ENCODE measurements around the gene CDH4. TPM values are rescaled to one million over a fixed set of nuclear protein-coding genes. Genes with fewer than 3 reads are reported as not detected.
"Not testable (repeated sequence)": the region's sequence is repeated elsewhere in the genome, so short reads cannot be mapped to it uniquely, and the experiment has no call there.

The CDH4 gene
- total and polyA plus RNA-seq, 3 experiments from 2014 or later = 0.22 TPM; not detected in 2

DNA sequence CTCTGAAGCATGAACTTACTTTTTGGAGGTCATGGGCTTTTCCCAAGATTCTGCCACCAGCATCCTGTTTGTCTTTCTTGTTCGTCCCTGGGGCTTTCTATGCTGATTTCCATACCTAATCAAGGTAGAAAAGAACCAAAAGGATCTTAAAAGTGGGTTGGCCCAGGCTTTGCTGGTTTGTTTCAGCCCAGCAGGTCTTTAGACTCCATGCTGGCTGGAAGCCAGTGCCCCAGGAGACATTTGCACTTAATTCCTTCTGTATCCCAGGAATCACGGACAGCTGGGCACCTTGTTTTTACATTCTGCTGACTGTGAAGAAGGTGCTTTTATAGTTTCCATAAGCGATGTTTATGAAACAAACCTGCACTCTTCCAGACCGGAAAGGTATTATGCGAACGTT lies 195.9 kb downstream of the CDH4 start:
- ChIA-PET CTCF (no interaction called here), POLR2A (no interaction called here)
- no peak overlapping the region for H3K27ac ChIP-seq (ENCODE audit: low read depth, low read length)
- peaks cover 0 to 5% (median 3%) of the 10 kb centered on the region in 5 donors for H3K9me3 Mint-ChIP-seq
- no peak overlapping the region for H3K4me3 Mint-ChIP-seq
- H3K27me3 Mint-ChIP-seq = peaks cover 0 to 10% of the 10 kb centered on the region in 2 donors
- no peak overlapping the region for H3K27ac Mint-ChIP-seq
- no peaks in the 10 kb centered on the region for H3K27me3 ChIP-seq (ENCODE audit: insufficient read depth, low read length, poor library complexity, severe bottlenecking)
- no peaks in the 10 kb centered on the region for H3K4me1 Mint-ChIP-seq
- no peaks in the 10 kb centered on the region for H3K36me3 Mint-ChIP-seq
- H3K9me3 ChIP-seq (ENCODE audit: low read length) = no peaks in the 10 kb centered on the region
- no peak overlapping the region for H3K4me3 ChIP-seq (ENCODE audit: low read length)
- H3K36me3 ChIP-seq (ENCODE audit: insufficient read depth, low read length) = no peaks in the 10 kb centered on the region
- DNase-seq = no peak
- H3K4me1 ChIP-seq (ENCODE audit: insufficient read depth, low read length) = no peaks in the 10 kb centered on the region

DNA sequence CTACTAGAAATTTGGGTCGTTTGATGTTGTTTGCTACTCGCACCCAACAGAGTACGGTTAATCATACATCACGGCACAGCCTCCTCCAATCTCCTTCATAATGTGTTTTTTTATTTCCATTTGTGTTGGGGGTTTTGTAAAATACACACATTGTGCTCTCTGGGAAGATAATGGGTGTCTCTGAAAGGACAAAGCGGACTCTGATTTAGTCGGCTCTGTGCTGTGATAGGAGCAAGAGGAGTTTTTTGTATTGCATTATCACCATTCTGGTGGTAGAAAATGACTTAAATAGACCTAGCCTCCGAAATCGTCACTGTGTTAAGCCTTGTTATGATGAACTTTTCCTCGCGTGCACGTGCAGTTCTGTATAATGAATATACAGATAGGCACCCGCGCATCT lies 196.3 kb downstream of the CDH4 start:
- peaks cover 0 to 7% (median 3%) of the 10 kb centered on the region in 5 donors for H3K9me3 Mint-ChIP-seq
- no peaks in the 10 kb centered on the region for H3K4me1 ChIP-seq (ENCODE audit: insufficient read depth, low read length)
- H3K9me3 ChIP-seq (ENCODE audit: low read length) = no peaks in the 10 kb centered on the region
- H3K4me1 Mint-ChIP-seq = no peaks in the 10 kb centered on the region
- H3K27ac Mint-ChIP-seq = no peak overlapping the region
- peaks cover 0 to 11% of the 10 kb centered on the region in 2 donors for H3K27me3 Mint-ChIP-seq
- no peak overlapping the region for H3K4me3 Mint-ChIP-seq
- no peak overlapping the region for H3K27ac ChIP-seq (ENCODE audit: low read depth, low read length)
- H3K36me3 Mint-ChIP-seq = no peaks in the 10 kb centered on the region
- DNase-seq = no peak
- POLR2A ChIA-PET = no interaction called here
- H3K4me3 ChIP-seq (ENCODE audit: low read length) = no peak overlapping the region
- no peaks in the 10 kb centered on the region for H3K36me3 ChIP-seq (ENCODE audit: insufficient read depth, low read length)
- H3K27me3 ChIP-seq (ENCODE audit: insufficient read depth, low read length, poor library complexity, severe bottlenecking) = no peaks in the 10 kb centered on the region
- CTCF ChIA-PET = no interaction called here

DNA sequence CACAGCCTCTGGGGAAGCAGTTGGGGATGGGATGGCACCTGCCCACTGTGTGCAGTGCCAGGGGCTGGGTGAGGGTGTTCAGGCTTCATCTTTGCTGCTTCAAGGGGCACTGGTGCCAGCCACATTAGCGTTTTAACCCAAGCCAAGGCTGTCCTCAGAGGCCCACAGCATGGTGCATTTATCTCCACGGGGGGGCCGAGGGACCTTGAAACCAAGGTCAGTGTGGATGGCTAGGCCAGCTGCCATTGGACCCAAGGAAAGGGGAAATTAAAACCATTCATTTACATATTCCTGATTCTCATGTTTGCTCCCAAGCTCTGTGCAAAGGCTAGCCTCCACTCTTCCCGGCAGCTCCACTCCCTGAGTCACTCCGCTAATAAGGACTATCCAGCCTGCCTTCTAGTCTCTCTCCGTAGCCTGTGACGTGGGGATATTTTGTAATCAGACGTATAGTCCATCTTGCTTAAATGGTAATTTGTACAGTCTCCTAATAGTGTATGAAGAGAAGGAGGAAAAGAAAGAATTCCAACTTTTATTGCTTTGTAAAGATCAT lies 197.1 kb downstream of the CDH4 start:
- H3K27me3 ChIP-seq (ENCODE audit: insufficient read depth, low read length, poor library complexity, severe bottlenecking) = no peaks in the 10 kb centered on the region
- H3K9me3 ChIP-seq (ENCODE audit: low read length) = no peaks in the 10 kb centered on the region
- Mint-ChIP-seq H3K36me3 (no peaks in the 10 kb centered on the region), H3K9me3 (peaks cover 0 to 7% (median 3%) of the 10 kb centered on the region in 5 donors), H3K4me3 (no peak overlapping the region), H3K27ac (no peak overlapping the region), H3K4me1 (no peaks in the 10 kb centered on the region), H3K27me3 (peaks cover 0 to 11% of the 10 kb centered on the region in 2 donors)
- POLR2A ChIA-PET = no interaction called here
- H3K4me3 ChIP-seq (ENCODE audit: low read length) = no peak overlapping the region
- CTCF ChIA-PET = no interaction called here
- H3K36me3 ChIP-seq (ENCODE audit: insufficient read depth, low read length) = no peaks in the 10 kb centered on the region
- no peak for DNase-seq
- H3K27ac ChIP-seq (ENCODE audit: low read depth, low read length) = no peak overlapping the region
- H3K4me1 ChIP-seq (ENCODE audit: insufficient read depth, low read length) = no peaks in the 10 kb centered on the region

DNA sequence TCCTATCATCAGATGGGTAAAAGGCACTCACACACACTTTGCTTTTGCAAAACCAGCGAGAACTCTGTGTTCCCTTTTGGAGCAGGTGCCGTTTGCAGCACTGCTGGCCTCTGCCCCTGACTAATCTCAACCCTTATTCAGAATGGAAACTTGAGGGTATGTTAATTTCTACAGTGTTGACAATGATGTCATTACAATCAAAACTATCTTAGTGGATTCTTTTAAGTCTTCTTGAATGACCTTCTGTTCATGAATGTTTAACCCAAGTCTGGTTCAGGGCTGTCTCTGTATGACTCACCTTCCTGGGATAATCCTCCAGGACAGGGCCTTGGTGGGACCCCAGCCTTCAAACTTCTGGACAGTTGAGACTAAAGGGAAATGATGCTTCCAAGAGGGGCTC lies 197.9 kb downstream of the CDH4 start:
- H3K4me3 ChIP-seq (ENCODE audit: low read length) = no peak overlapping the region
- H3K27ac ChIP-seq (ENCODE audit: low read depth, low read length) = no peak overlapping the region
- no peak for DNase-seq
- no peaks in the 10 kb centered on the region for H3K4me1 ChIP-seq (ENCODE audit: insufficient read depth, low read length)
- Mint-ChIP-seq H3K27me3 (peaks cover 0 to 11% of the 10 kb centered on the region in 2 donors), H3K27ac (no peak overlapping the region), H3K9me3 (peaks cover 0 to 7% (median 3%) of the 10 kb centered on the region in 5 donors), H3K4me3 (no peak overlapping the region), H3K4me1 (no peaks in the 10 kb centered on the region), H3K36me3 (no peaks in the 10 kb centered on the region)
- H3K9me3 ChIP-seq (ENCODE audit: low read length) = no peaks in the 10 kb centered on the region
- POLR2A ChIA-PET = no interaction called here
- no peaks in the 10 kb centered on the region for H3K27me3 ChIP-seq (ENCODE audit: insufficient read depth, low read length, poor library complexity, severe bottlenecking)
- no peaks in the 10 kb centered on the region for H3K36me3 ChIP-seq (ENCODE audit: insufficient read depth, low read length)
- CTCF ChIA-PET = no interaction called here

DNA sequence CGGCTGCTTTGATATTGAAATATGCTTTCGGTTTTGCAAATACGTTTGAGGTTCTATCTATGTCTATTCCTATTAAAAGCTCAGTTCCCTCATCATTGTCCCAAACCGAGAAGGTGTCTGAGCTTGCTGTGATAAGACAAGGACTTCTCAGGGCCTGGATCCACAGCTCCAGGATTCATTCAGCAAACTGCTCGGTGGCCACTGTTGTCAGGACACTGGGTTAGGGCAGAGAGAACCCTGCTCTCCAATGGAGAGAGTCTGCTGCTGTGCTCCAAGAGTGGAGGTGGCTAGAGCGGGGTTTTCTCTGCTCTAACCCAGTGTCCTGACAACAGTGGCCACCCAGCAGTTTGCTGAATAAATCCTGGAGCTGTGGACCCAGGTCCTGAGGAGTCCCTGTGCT lies 198.5 kb downstream of the CDH4 start:
- Histone ChIP-seq H3K27me3 (ENCODE audit: insufficient read depth, low read length, poor library complexity, severe bottlenecking) (no peaks in the 10 kb centered on the region), H3K27ac (ENCODE audit: low read depth, low read length) (no peak overlapping the region), H3K36me3 (ENCODE audit: insufficient read depth, low read length) (no peaks in the 10 kb centered on the region), H3K4me1 (ENCODE audit: insufficient read depth, low read length) (no peaks in the 10 kb centered on the region), H3K4me3 (ENCODE audit: low read length) (no peak overlapping the region), H3K9me3 (ENCODE audit: low read length) (no peaks in the 10 kb centered on the region)
- H3K9me3 Mint-ChIP-seq = peaks cover 0 to 7% (median 3%) of the 10 kb centered on the region in 5 donors
- H3K27ac Mint-ChIP-seq = no peak overlapping the region
- H3K4me1 Mint-ChIP-seq = no peaks in the 10 kb centered on the region
- DNase-seq = no peak
- ChIA-PET POLR2A (no interaction called here), CTCF (no interaction called here)
- no peak overlapping the region for H3K4me3 Mint-ChIP-seq
- H3K27me3 Mint-ChIP-seq = peaks cover 0 to 11% of the 10 kb centered on the region in 2 donors
- no peaks in the 10 kb centered on the region for H3K36me3 Mint-ChIP-seq

DNA sequence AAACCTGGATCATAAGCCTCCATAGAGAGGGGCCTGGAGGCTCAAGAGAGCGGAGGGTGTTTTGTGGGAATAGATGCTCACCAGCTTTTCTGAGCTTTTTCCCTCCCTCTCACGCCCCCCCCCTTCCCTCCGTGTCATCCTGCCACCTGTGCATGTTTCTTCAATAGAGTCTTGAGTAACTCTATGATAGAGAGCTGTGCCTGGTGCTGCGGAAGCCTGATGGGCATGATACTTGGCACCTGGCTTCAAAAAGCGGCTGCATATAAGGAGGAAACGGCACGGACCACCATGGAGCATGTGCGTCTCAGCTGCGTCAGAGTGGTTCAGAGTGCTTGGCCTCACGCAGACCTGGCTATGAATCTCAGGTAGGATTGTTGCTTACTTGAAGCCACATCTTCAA lies 198.9 kb downstream of the CDH4 start:
- no peaks in the 10 kb centered on the region for H3K9me3 ChIP-seq (ENCODE audit: low read length)
- H3K27me3 ChIP-seq (ENCODE audit: insufficient read depth, low read length, poor library complexity, severe bottlenecking) = no peaks in the 10 kb centered on the region
- ChIA-PET CTCF (no interaction called here), POLR2A (no interaction called here)
- no peak for DNase-seq
- no peak overlapping the region for H3K27ac Mint-ChIP-seq
- H3K36me3 Mint-ChIP-seq = no peaks in the 10 kb centered on the region
- H3K9me3 Mint-ChIP-seq = peaks cover 2 to 8% (median 4%) of the 10 kb centered on the region in 5 donors
- H3K27ac ChIP-seq (ENCODE audit: low read depth, low read length) = no peak overlapping the region
- no peaks in the 10 kb centered on the region for H3K36me3 ChIP-seq (ENCODE audit: insufficient read depth, low read length)
- H3K4me3 Mint-ChIP-seq = no peak overlapping the region
- no peaks in the 10 kb centered on the region for H3K4me1 ChIP-seq (ENCODE audit: insufficient read depth, low read length)
- peaks cover 0 to 11% of the 10 kb centered on the region in 2 donors for H3K27me3 Mint-ChIP-seq
- H3K4me1 Mint-ChIP-seq = no peaks in the 10 kb centered on the region
- H3K4me3 ChIP-seq (ENCODE audit: low read length) = no peak overlapping the region

DNA sequence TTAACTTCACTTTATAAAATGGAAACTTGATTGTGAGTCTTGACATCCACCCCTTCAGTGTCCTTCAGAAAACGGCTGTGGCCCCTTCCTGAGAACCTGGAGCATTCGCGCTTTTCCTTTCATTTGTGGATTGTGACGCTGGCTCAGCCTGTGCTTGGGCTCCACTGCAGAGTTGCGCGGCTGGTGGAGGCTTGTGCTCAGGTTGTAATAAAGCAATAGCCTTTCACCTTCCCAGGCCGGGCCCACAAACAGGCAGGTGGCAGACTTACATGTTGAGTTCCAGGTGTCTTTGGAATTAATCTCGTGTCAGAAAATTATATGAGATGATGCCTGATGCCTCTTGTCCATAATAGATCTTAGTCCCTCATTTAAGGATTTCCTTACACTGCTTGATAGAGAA lies 199.9 kb downstream of the CDH4 start:
- Mint-ChIP-seq H3K27me3 (peaks cover 0 to 11% of the 10 kb centered on the region in 2 donors), H3K27ac (peak overlapping the region in 1 of 8 donors; percentile 60), H3K36me3 (no peaks in the 10 kb centered on the region), H3K4me1 (no peaks in the 10 kb centered on the region), H3K4me3 (no peak overlapping the region), H3K9me3 (peaks cover 2 to 9% (median 4%) of the 10 kb centered on the region in 5 donors)
- Histone ChIP-seq H3K36me3 (ENCODE audit: insufficient read depth, low read length) (no peaks in the 10 kb centered on the region), H3K4me1 (ENCODE audit: insufficient read depth, low read length) (no peaks in the 10 kb centered on the region), H3K27ac (ENCODE audit: low read depth, low read length) (no peak overlapping the region), H3K27me3 (ENCODE audit: insufficient read depth, low read length, poor library complexity, severe bottlenecking) (no peaks in the 10 kb centered on the region), H3K4me3 (ENCODE audit: low read length) (no peak overlapping the region), H3K9me3 (ENCODE audit: low read length) (no peaks in the 10 kb centered on the region)
- DNase-seq = no peak
- CTCF ChIA-PET = interaction anchor here (0.8 kb wide), 1 partner anchor 14 kb away, joined by 3 read pairs; no protein-coding TSS in a partner anchor
- POLR2A ChIA-PET = no interaction called here

DNA sequence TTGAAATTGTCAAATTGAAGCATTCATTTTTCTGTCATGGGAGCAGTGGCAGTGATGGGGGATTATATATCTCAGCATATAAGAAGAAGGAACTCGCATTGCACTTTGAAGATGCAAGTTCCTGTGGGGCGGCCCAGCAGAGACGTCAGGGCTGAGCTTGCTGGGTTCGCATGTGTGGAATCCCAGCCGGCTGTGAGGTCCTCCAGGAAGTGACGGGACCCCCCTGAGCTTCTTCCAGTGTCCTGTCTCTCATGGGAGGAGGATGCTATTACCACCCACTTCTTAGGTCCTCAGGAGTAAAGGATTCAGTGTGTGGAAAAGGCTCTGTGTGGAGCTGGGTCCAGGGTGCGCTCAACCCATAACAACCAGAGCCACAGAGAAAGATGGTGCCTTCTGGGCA lies 201.2 kb downstream of the CDH4 start:
- DNase-seq = no peak
- ChIA-PET POLR2A (no interaction called here), CTCF (no interaction called here)
- Mint-ChIP-seq H3K27me3 (peaks cover 0 to 11% of the 10 kb centered on the region in 2 donors), H3K4me3 (no peak overlapping the region), H3K9me3 (peaks cover 2 to 9% (median 3%) of the 10 kb centered on the region in 5 donors), H3K36me3 (no peaks in the 10 kb centered on the region), H3K4me1 (no peaks in the 10 kb centered on the region), H3K27ac (no peak overlapping the region)
- no peaks in the 10 kb centered on the region for H3K27me3 ChIP-seq (ENCODE audit: insufficient read depth, low read length, poor library complexity, severe bottlenecking)
- no peaks in the 10 kb centered on the region for H3K4me1 ChIP-seq (ENCODE audit: insufficient read depth, low read length)
- H3K36me3 ChIP-seq (ENCODE audit: insufficient read depth, low read length) = no peaks in the 10 kb centered on the region
- no peak overlapping the region for H3K4me3 ChIP-seq (ENCODE audit: low read length)
- H3K9me3 ChIP-seq (ENCODE audit: low read length) = no peaks in the 10 kb centered on the region
- no peak overlapping the region for H3K27ac ChIP-seq (ENCODE audit: low read depth, low read length)

DNA sequence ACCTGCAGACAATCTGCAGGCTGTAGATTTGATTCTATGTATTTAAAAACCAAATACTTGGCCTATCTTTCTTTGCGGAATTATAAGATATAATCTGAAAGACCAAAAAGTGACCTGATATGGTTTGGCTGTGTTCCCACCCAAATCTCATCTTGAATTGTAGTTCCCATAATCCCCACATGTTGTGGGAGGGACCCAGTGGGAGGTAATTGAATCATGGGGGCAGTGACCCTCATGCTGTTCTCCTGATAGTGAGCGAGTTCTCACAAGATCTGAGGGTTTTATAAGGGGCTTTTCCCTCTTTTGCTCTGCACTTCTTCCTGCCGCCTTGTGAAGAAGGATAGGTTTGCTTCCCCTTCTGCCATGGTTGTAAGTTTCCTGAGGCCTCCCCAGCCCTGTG lies 201.6 kb downstream of the CDH4 start:
- H3K36me3 ChIP-seq (ENCODE audit: insufficient read depth, low read length); H3K4me1 Mint-ChIP-seq; H3K9me3 Mint-ChIP-seq; CTCF ChIA-PET; H3K36me3 Mint-ChIP-seq; H3K27ac Mint-ChIP-seq; H3K4me3 ChIP-seq (ENCODE audit: low read length); POLR2A ChIA-PET; DNase-seq; H3K4me1 ChIP-seq (ENCODE audit: insufficient read depth, low read length); H3K27me3 Mint-ChIP-seq; H3K27me3 ChIP-seq (ENCODE audit: insufficient read depth, low read length, poor library complexity, severe bottlenecking); H3K27ac ChIP-seq (ENCODE audit: low read depth, low read length); H3K4me3 Mint-ChIP-seq; H3K9me3 ChIP-seq (ENCODE audit: low read length): not testable (repeated sequence)
